DND-41 (cell line): ENCODE measurements around the gene SIGLEC1.

Experiments
- CTCF ChIP-seq: IDR thresholded peaks from 2 replicates; pipeline ENCODE4 v1.5.1; 2012; ENCODE audit warnings: borderline replicate concordance, low read length, moderate library complexity, mild to moderate bottlenecking; ENCODE audit not compliant: poor library complexity, severe bottlenecking; ENCODE audit errors: extremely low read depth
- EZH2 ChIP-seq: IDR thresholded peaks from 3 replicates; pipeline ENCODE4 v1.6.1; 2012; ENCODE audit warnings: borderline replicate concordance, low read depth, mild to moderate bottlenecking, moderate library complexity, low read length, inconsistent platforms; ENCODE audit not compliant: severe bottlenecking

- TF ChIP-seq CTCF: no peak
- no peak for TF ChIP-seq EZH2
These were observed 22.0 kb downstream of the SIGLEC1 start for GRCh38 chr20:3690413-3690812.
